Neural cell (in vitro differentiated cells): ENCODE results near the gene TP53I11. TPM values are rescaled to one million over a fixed set of nuclear protein-coding genes. Genes with fewer than 3 reads are reported as not detected.

Source experiments
- H2AFZ ChIP-seq: fragments of 200-600, 300-800 bp; sonication (generic), shearing (Covaris generic); 2 replicates; pipeline ENCODE4 v1.6.0; 2014; ENCODE audit warnings: low read depth, mild to moderate bottlenecking, antibody characterized with exemption, low read length, moderate library complexity
- H3F3A ChIP-seq: fragments of 200-600 bp; shearing (Covaris generic); 2 replicates; pipeline ENCODE4 v1.6.1; 2016; ENCODE audit warnings: mild to moderate bottlenecking, moderate library complexity, mixed read lengths, antibody characterized with exemption, low read length; ENCODE audit not compliant: insufficient read depth, poor library complexity, severe bottlenecking
- H3K27ac ChIP-seq: fragments of 200-600, 300-800 bp; sonication (generic), shearing (Covaris generic); 2 replicates; pipeline ENCODE4 v1.5.1; 2014; ENCODE audit warnings: mild to moderate bottlenecking, low read length, moderate library complexity
- H3K27me3 ChIP-seq: fragments of 300-800, 200-600 bp; sonication (generic), shearing (Covaris generic); 2 replicates; pipeline ENCODE4 v1.6.0; 2014; ENCODE audit warnings: mild to moderate bottlenecking, low read depth, low read length, moderate library complexity; ENCODE audit not compliant: insufficient read depth
- H3K36me3 ChIP-seq: fragments of 300-800, 200-600 bp; sonication (generic), shearing (Covaris generic); 2 replicates; pipeline ENCODE4 v1.5.1; 2014; ENCODE audit warnings: mild to moderate bottlenecking, antibody characterized with exemption, low read length, moderate library complexity; ENCODE audit not compliant: insufficient read depth
- H3K4me2 ChIP-seq: fragments of 300-800, 200-600 bp; sonication (generic), shearing (Covaris generic); 2 replicates; pipeline ENCODE4 v1.6.0; 2014; ENCODE audit warnings: mild to moderate bottlenecking, low read length
- H3K4me3 ChIP-seq: fragments of 300-800, 200-600 bp; sonication (generic), shearing (Covaris generic); 2 replicates; pipeline ENCODE4 v1.5.1; 2014; ENCODE audit warnings: mild to moderate bottlenecking, low read length, moderate library complexity
- H3K79me2 ChIP-seq: fragments of 200-600 bp; shearing (Covaris generic); replicated peaks from 2 replicates; pipeline ENCODE4 v1.6.0; 2014; ENCODE audit warnings: mild to moderate bottlenecking, low read length, moderate library complexity; ENCODE audit not compliant: insufficient read depth
- H3K9ac ChIP-seq: fragments of 300-800, 200-600 bp; sonication (generic), shearing (Covaris generic); 2 replicates; pipeline ENCODE4 v1.6.1; 2016; ENCODE audit warnings: mild to moderate bottlenecking, low read length, mixed read lengths
- H3K9me2 ChIP-seq: fragments of 200-600 bp; shearing (Covaris generic); 2 replicates; pipeline ENCODE4 v1.6.1; 2016; ENCODE audit warnings: mild to moderate bottlenecking, low read length, mixed read lengths; ENCODE audit not compliant: insufficient read depth
- H3K9me3 ChIP-seq: fragments of 200-600, 300-800 bp; sonication (generic), shearing (Covaris generic); 2 replicates; pipeline ENCODE4 v1.6.1; 2016; ENCODE audit warnings: mild to moderate bottlenecking, mixed run types, low read length, moderate library complexity, mixed read lengths
- H4K20me1 ChIP-seq: fragments of 200-600 bp; shearing (Covaris generic); 2 replicates; pipeline ENCODE4 v1.6.1; 2016; ENCODE audit warnings: mild to moderate bottlenecking, mixed run types; ENCODE audit not compliant: insufficient read depth
- CTCF ChIP-seq: fragments of 450-650 bp; IDR thresholded peaks from 2 replicates; pipeline ENCODE4 v1.5.1; 2014; ENCODE audit warnings: antibody characterized with exemption, mild to moderate bottlenecking, moderate library complexity; ENCODE audit not compliant: poor library complexity, severe bottlenecking
- EP300 ChIP-seq: fragments of 450-650 bp; conservative IDR thresholded peaks from 2 replicates; pipeline ENCODE4 v1.6.1; 2014; ENCODE audit warnings: antibody characterized with exemption, mild to moderate bottlenecking, moderate library complexity; ENCODE audit not compliant: poor library complexity, severe bottlenecking
- EZH2 ChIP-seq: fragments of 200-600, 300-800 bp; shearing (Covaris generic), sonication (generic); IDR thresholded peaks from 2 replicates; pipeline ENCODE4 v1.6.1; 2014; ENCODE audit warnings: antibody characterized with exemption, low read length, borderline replicate concordance, mild to moderate bottlenecking; ENCODE audit not compliant: insufficient read depth, poor library complexity, severe bottlenecking
- MXI1 ChIP-seq: fragments of 450-650 bp; conservative IDR thresholded peaks from 2 replicates; pipeline ENCODE4 v1.6.1; 2014; ENCODE audit warnings: antibody characterized with exemption, mild to moderate bottlenecking; ENCODE audit not compliant: poor library complexity, severe bottlenecking
- POLR2AphosphoS5 ChIP-seq: IDR thresholded peaks from 2 replicates; pipeline ENCODE4 v1.6.1; 2012
- RAD21 ChIP-seq: fragments of 450-650 bp; conservative IDR thresholded peaks from 2 replicates; pipeline ENCODE4 v1.6.1; 2014; ENCODE audit warnings: antibody characterized with exemption, mild to moderate bottlenecking, moderate library complexity
- SMC3 ChIP-seq: fragments of 450-650 bp; conservative IDR thresholded peaks from 2 replicates; pipeline ENCODE4 v1.6.1; 2014; ENCODE audit warnings: antibody characterized with exemption, mild to moderate bottlenecking, moderate library complexity; ENCODE audit not compliant: poor library complexity
- TAF1 ChIP-seq: IDR thresholded peaks from 2 replicates; pipeline ENCODE4 v1.6.1; 2012; ENCODE audit warnings: low read depth
- polyA plus RNA-seq: library from polyadenylated mRNA; depleted of rRNA; stranded (reverse); fragments of >200 nt; gene quantifications from 2 replicates; pipeline ENCODE4 v1.2.3, GENCODE V29; 2014
- TF ChIP-seq, protein P1 (sequence below): IDR thresholded peaks from 2 replicates; pipeline ENCODE4 v1.6.1; 2012; ENCODE audit warnings: borderline replicate concordance

The TP53I11 gene
- polyA plus RNA-seq, 1 donor from 2014 or later, result 30.0 TPM

DNA sequence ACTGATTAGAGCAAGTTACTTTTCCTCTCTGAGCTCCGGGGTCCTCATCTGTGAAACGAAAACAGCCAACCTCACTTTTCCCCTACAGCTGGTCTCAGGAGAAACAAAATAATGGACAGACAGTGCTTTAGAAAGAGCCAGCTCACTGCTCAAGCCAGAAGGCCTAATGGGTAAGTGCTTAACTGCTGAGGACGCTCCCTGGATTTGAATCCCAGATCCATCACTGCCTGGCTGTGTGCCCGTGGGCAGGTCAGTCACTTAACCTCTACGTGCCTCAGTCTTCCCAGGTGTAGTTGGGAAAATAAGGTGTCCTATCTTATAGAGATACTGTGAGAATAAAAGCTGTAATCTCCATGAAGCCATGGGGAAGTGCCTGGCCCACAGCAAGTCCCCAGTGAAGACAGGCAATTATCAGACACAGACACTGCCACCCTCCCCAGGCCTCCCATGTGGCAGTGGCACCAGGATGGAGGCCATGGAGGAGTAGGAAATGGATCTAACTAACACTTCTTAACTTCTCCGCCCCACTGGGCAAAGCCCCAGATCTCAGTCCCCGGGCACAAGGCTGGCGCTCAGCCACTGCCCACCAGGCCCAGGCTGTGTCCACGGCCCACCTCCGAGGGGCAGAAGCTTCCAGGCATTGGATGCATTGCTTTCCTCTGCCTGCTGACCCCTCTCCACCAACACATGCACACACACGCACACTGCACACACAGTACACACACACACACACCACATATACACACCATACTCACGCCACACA lies 9.2 kb downstream of the TP53I11 start:
- no peak overlapping the region for H3K27ac ChIP-seq
- H3K4me3 ChIP-seq, result no peak overlapping the region
- no peaks in the 10 kb centered on the region for H3K9me3 ChIP-seq
- no peaks in the 10 kb centered on the region for H3F3A ChIP-seq
- H2AFZ ChIP-seq, result no peak overlapping the region
- no peak overlapping the region for H3K9ac ChIP-seq
- H3K9me2 ChIP-seq, result no peaks in the 10 kb centered on the region
- H3K36me3 ChIP-seq, result no peaks in the 10 kb centered on the region
- TF ChIP-seq TAF1 (no peak), POLR2AphosphoS5 (no peak)
- TF ChIP-seq, protein P1, sequence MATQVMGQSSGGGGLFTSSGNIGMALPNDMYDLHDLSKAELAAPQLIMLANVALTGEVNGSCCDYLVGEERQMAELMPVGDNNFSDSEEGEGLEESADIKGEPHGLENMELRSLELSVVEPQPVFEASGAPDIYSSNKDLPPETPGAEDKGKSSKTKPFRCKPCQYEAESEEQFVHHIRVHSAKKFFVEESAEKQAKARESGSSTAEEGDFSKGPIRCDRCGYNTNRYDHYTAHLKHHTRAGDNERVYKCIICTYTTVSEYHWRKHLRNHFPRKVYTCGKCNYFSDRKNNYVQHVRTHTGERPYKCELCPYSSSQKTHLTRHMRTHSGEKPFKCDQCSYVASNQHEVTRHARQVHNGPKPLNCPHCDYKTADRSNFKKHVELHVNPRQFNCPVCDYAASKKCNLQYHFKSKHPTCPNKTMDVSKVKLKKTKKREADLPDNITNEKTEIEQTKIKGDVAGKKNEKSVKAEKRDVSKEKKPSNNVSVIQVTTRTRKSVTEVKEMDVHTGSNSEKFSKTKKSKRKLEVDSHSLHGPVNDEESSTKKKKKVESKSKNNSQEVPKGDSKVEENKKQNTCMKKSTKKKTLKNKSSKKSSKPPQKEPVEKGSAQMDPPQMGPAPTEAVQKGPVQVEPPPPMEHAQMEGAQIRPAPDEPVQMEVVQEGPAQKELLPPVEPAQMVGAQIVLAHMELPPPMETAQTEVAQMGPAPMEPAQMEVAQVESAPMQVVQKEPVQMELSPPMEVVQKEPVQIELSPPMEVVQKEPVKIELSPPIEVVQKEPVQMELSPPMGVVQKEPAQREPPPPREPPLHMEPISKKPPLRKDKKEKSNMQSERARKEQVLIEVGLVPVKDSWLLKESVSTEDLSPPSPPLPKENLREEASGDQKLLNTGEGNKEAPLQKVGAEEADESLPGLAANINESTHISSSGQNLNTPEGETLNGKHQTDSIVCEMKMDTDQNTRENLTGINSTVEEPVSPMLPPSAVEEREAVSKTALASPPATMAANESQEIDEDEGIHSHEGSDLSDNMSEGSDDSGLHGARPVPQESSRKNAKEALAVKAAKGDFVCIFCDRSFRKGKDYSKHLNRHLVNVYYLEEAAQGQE, result no peak
- H4K20me1 ChIP-seq, result no peaks in the 10 kb centered on the region
- H3K4me2 ChIP-seq, result no peak overlapping the region
- H3K79me2 ChIP-seq, result peaks cover 38% of the 10 kb centered on the region
- no peaks in the 10 kb centered on the region for H3K27me3 ChIP-seq

DNA sequence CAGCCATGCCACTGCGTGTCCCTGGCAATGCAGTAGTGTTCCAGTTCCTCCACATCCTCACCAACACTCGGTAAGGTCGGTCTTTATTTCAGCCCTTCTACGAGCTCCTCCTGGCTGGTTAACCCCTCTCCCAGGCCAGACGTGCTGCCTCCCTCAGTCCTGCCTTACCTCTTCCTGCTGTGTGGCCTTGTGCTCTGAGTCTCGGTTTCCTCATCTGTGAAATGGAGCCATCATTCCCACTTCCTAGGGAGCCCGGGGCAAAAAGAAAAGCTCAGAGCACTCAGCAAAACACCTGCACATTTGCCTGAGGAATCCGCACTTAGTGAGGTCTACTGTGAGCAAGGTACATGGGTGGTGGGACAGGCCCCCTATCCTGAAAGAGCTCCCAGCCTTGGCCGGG lies 9.8 kb downstream of the TP53I11 start:
- Histone ChIP-seq H3K9me3 (no peaks in the 10 kb centered on the region), H3K4me3 (no peak overlapping the region), H3K36me3 (no peaks in the 10 kb centered on the region), H3F3A (no peaks in the 10 kb centered on the region), H3K27ac (no peak overlapping the region), H2AFZ (no peak overlapping the region), H3K9me2 (no peaks in the 10 kb centered on the region), H3K27me3 (no peaks in the 10 kb centered on the region), H3K4me2 (no peak overlapping the region), H4K20me1 (no peaks in the 10 kb centered on the region), H3K9ac (no peak overlapping the region), H3K79me2 (peaks cover 38% of the 10 kb centered on the region)
- TF ChIP-seq RAD21, result no peak
- TF ChIP-seq SMC3, result no peak
- no peak for TF ChIP-seq POLR2AphosphoS5
- no peak for TF ChIP-seq CTCF
- TF ChIP-seq TAF1, result no peak
- TF ChIP-seq EZH2, result no peak
- TF ChIP-seq, protein P1, result no peak
- TF ChIP-seq MXI1, result no peak
- TF ChIP-seq EP300, result no peak
